ENCODE data around the gene PIGL. TPM values are rescaled to one million over a fixed set of nuclear protein-coding genes. Genes with fewer than 3 reads are reported as not detected.

PIGL gene
- total and polyA plus RNA-seq, 2 experiments from 2014 or later = 32.9 to 47.3 TPM

DNA sequence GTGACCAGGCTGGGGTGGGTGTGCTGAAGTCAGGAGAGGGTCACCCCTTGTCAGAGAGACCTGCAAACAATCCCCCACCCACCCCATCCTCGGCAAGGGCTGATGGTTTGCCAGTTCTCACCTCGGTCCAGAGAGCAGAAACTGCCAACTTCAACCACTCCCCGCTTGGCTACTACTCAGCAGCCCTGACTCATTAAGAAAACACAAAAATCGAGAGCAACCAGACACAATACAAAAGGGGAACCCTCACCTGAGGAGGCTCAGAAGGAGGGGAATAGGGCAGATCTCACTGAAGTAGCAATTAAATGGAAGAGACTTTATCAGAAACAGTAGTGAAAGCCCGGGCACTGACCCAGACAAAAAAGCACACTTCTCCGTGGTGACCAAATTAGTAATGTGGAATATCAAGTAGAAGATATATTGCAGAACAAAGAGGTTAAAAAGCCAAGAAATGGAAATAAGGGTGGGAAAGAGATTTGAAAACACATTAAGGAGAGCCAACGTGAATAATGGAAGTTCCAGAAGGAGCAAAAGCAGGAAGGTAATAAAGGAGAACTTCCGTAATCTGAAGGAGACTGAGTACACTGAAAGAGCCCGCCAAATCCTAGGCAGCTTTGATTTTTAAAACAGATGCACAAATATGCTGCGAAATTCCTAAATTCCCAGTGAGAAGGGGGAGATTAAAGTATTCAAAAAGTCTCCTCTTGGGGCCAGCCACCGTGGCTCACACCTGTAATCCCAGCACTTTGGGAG, 112.7 kb downstream of the PIGL start:
- peak; percentile 38 for ATAC-seq
- H3K4me2 ChIP-seq = no peak overlapping the region

More for the DNA sequence above, 112.7 kb downstream of the PIGL start:
- Histone ChIP-seq H4K20me1 (replicated peaks; ENCODE audit: insufficient read depth) (no peaks in the 10 kb centered on the region; the same call in 1 of the 2 replicates), H3K79me2 (replicated peaks; ENCODE audit: insufficient read depth) (no peaks in the 10 kb centered on the region), H3F3A (replicated peaks; ENCODE audit: low read depth) (0 out of 2 replicates have a peak, but pooled peaks cover 5% of the 10 kb centered on the region), H2AFZ (no peak overlapping the region), H3K27ac (ENCODE audit: low read depth) (0 out of 2 replicates have a peak overlapping the region, but pooled peaks have one; percentile 30), H3K36me3 (ENCODE audit: insufficient read depth) (no peaks in the 10 kb centered on the region), H3K9me2 (ENCODE audit: insufficient read depth) (no peaks in the 10 kb centered on the region), H3K4me1 (ENCODE audit: insufficient read depth) (no peaks in the 10 kb centered on the region), H3K27me3 (ENCODE audit: insufficient read depth) (no peaks in the 10 kb centered on the region), H3K4me3 (no peak overlapping the region)
- H3K9me3 Mint-ChIP-seq = no peaks in the 10 kb centered on the region
- no peak overlapping the region for H3K27ac Mint-ChIP-seq
- peaks cover 10% of the 10 kb centered on the region for H3K27me3 Mint-ChIP-seq (ENCODE audit: insufficient read depth, low read depth, poor library complexity)
- no peak overlapping the region for H3K4me3 Mint-ChIP-seq
- no peaks in the 10 kb centered on the region for H3K4me1 Mint-ChIP-seq
- TF ChIP-seq CREB1 (CRISPR knock-in tag; IDR thresholded peaks at IDR 0.05; ENCODE audit: low read depth) (no peak), ZNF114 (CRISPR knock-in tag; IDR thresholded peaks at IDR 0.05) (no peak), EZH2 (IDR thresholded peaks at IDR 0.05; ENCODE audit: low read depth, unreplicated experiment) (no peak), NANOG (IDR thresholded peaks at IDR 0.05; ENCODE audit: borderline replicate concordance) (no peak), ZNF331 (CRISPR knock-in tag; IDR thresholded peaks at IDR 0.05; ENCODE audit: low read depth) (no peak), JUNB (IDR thresholded peaks at IDR 0.05; ENCODE audit: unreplicated experiment) (no peak), STAT1 (IDR thresholded peaks at IDR 0.05; ENCODE audit: unreplicated experiment) (no peak), POLR2AphosphoS5 (IDR thresholded peaks at IDR 0.05; ENCODE audit: low read depth) (no peak), EZH2phosphoT487 (IDR thresholded peaks at IDR 0.05; ENCODE audit: unreplicated experiment) (no peak)
- TF ChIP-seq, protein P1, sequence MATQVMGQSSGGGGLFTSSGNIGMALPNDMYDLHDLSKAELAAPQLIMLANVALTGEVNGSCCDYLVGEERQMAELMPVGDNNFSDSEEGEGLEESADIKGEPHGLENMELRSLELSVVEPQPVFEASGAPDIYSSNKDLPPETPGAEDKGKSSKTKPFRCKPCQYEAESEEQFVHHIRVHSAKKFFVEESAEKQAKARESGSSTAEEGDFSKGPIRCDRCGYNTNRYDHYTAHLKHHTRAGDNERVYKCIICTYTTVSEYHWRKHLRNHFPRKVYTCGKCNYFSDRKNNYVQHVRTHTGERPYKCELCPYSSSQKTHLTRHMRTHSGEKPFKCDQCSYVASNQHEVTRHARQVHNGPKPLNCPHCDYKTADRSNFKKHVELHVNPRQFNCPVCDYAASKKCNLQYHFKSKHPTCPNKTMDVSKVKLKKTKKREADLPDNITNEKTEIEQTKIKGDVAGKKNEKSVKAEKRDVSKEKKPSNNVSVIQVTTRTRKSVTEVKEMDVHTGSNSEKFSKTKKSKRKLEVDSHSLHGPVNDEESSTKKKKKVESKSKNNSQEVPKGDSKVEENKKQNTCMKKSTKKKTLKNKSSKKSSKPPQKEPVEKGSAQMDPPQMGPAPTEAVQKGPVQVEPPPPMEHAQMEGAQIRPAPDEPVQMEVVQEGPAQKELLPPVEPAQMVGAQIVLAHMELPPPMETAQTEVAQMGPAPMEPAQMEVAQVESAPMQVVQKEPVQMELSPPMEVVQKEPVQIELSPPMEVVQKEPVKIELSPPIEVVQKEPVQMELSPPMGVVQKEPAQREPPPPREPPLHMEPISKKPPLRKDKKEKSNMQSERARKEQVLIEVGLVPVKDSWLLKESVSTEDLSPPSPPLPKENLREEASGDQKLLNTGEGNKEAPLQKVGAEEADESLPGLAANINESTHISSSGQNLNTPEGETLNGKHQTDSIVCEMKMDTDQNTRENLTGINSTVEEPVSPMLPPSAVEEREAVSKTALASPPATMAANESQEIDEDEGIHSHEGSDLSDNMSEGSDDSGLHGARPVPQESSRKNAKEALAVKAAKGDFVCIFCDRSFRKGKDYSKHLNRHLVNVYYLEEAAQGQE (IDR thresholded peaks at IDR 0.05; ENCODE audit: unreplicated experiment) = no peak
- TF ChIP-seq, protein P2, sequence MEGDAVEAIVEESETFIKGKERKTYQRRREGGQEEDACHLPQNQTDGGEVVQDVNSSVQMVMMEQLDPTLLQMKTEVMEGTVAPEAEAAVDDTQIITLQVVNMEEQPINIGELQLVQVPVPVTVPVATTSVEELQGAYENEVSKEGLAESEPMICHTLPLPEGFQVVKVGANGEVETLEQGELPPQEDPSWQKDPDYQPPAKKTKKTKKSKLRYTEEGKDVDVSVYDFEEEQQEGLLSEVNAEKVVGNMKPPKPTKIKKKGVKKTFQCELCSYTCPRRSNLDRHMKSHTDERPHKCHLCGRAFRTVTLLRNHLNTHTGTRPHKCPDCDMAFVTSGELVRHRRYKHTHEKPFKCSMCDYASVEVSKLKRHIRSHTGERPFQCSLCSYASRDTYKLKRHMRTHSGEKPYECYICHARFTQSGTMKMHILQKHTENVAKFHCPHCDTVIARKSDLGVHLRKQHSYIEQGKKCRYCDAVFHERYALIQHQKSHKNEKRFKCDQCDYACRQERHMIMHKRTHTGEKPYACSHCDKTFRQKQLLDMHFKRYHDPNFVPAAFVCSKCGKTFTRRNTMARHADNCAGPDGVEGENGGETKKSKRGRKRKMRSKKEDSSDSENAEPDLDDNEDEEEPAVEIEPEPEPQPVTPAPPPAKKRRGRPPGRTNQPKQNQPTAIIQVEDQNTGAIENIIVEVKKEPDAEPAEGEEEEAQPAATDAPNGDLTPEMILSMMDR (conservative IDR thresholded peaks at IDR 0.05; ENCODE audit: low read depth in 2 of 2) = no peak
- TF ChIP-seq, protein P3, sequence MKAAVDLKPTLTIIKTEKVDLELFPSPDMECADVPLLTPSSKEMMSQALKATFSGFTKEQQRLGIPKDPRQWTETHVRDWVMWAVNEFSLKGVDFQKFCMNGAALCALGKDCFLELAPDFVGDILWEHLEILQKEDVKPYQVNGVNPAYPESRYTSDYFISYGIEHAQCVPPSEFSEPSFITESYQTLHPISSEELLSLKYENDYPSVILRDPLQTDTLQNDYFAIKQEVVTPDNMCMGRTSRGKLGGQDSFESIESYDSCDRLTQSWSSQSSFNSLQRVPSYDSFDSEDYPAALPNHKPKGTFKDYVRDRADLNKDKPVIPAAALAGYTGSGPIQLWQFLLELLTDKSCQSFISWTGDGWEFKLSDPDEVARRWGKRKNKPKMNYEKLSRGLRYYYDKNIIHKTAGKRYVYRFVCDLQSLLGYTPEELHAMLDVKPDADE (IDR thresholded peaks at IDR 0.05) = no peak
- TF ChIP-seq, protein P4, sequence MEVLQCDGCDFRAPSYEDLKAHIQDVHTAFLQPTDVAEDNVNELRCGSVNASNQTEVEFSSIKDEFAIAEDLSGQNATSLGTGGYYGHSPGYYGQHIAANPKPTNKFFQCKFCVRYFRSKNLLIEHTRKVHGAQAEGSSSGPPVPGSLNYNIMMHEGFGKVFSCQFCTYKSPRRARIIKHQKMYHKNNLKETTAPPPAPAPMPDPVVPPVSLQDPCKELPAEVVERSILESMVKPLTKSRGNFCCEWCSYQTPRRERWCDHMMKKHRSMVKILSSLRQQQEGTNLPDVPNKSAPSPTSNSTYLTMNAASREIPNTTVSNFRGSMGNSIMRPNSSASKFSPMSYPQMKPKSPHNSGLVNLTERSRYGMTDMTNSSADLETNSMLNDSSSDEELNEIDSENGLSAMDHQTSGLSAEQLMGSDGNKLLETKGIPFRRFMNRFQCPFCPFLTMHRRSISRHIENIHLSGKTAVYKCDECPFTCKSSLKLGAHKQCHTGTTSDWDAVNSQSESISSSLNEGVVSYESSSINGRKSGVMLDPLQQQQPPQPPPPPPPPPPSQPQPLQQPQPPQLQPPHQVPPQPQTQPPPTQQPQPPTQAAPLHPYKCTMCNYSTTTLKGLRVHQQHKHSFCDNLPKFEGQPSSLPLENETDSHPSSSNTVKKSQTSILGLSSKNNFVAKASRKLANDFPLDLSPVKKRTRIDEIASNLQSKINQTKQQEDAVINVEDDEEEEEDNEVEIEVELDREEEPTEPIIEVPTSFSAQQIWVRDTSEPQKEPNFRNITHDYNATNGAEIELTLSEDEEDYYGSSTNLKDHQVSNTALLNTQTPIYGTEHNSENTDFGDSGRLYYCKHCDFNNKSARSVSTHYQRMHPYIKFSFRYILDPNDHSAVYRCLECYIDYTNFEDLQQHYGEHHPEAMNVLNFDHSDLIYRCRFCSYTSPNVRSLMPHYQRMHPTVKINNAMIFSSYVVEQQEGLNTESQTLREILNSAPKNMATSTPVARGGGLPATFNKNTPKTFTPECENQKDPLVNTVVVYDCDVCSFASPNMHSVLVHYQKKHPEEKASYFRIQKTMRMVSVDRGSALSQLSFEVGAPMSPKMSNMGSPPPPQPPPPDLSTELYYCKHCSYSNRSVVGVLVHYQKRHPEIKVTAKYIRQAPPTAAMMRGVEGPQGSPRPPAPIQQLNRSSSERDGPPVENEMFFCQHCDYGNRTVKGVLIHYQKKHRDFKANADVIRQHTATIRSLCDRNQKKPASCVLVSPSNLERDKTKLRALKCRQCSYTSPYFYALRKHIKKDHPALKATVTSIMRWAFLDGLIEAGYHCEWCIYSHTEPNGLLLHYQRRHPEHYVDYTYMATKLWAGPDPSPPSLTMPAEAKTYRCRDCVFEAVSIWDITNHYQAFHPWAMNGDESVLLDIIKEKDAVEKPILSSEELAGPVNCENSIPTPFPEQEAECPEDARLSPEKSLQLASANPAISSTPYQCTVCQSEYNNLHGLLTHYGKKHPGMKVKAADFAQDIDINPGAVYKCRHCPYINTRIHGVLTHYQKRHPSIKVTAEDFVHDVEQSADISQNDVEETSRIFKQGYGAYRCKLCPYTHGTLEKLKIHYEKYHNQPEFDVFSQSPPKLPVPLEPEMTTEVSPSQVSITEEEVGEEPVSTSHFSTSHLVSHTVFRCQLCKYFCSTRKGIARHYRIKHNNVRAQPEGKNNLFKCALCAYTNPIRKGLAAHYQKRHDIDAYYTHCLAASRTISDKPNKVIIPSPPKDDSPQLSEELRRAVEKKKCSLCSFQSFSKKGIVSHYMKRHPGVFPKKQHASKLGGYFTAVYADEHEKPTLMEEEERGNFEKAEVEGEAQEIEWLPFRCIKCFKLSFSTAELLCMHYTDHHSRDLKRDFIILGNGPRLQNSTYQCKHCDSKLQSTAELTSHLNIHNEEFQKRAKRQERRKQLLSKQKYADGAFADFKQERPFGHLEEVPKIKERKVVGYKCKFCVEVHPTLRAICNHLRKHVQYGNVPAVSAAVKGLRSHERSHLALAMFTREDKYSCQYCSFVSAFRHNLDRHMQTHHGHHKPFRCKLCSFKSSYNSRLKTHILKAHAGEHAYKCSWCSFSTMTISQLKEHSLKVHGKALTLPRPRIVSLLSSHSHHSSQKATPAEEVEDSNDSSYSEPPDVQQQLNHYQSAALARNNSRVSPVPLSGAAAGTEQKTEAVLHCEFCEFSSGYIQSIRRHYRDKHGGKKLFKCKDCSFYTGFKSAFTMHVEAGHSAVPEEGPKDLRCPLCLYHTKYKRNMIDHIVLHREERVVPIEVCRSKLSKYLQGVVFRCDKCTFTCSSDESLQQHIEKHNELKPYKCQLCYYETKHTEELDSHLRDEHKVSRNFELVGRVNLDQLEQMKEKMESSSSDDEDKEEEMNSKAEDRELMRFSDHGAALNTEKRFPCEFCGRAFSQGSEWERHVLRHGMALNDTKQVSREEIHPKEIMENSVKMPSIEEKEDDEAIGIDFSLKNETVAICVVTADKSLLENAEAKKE (CRISPR knock-in tag; IDR thresholded peaks at IDR 0.05) = no peak
- DNase-seq (ENCODE audit: low spot score) = no peak
- H3K36me3 Mint-ChIP-seq (ENCODE audit: low read depth) = peaks cover 13% of the 10 kb centered on the region; the same call in 2 of the 3 replicates
